Effector memory CD8-positive, alpha-beta T cell (primary cell): ENCODE data around the gene SYTL2.
"Not testable (repeated sequence)": the region's sequence is repeated elsewhere in the genome, so short reads cannot be mapped to it uniquely, and the experiment has no call there.

ENCODE experiments used
- ATAC-seq: fragments of 150-1000 bp; cut with Tn5 transposase; replicated peaks from 2 replicates; pipeline ENCODE4 v1.10.0; 2021; ENCODE audit warnings: mild to moderate bottlenecking, moderate library complexity
- DNase-seq, 3 experiments: peaks; one replicate each; pipeline ENCODE4 v3.0.0; 2021
- H3K27ac Mint-ChIP-seq, 2 donors: one replicate each; pipeline ENCODE4 v1.8.0; 2022; ENCODE audit warnings: mild to moderate bottlenecking in 2 of 2, mixed read lengths in 2 of 2, moderate library complexity in 2 of 2
- H3K27me3 Mint-ChIP-seq, 2 donors: one replicate each; pipeline ENCODE4 v1.8.0; 2022; ENCODE audit warnings: mixed read lengths in 2 of 2
- H3K36me3 Mint-ChIP-seq: one replicate; pipeline ENCODE4 v1.8.0; 2022; ENCODE audit warnings: mild to moderate bottlenecking, moderate library complexity, mixed read lengths; ENCODE audit not compliant: insufficient read depth
- H3K4me1 Mint-ChIP-seq, 2 donors: one replicate each; pipeline ENCODE4 v1.8.0; 2022; ENCODE audit warnings: low read depth in 2 of 2, mixed read lengths in 2 of 2
- H3K4me3 Mint-ChIP-seq, 2 donors: one replicate each; pipeline ENCODE4 v1.8.0; 2022; ENCODE audit warnings: mild to moderate bottlenecking in 2 of 2, mixed read lengths in 2 of 2, moderate library complexity in 2 of 2
- H3K9me3 Mint-ChIP-seq, 2 donors: one replicate each; pipeline ENCODE4 v1.8.0; 2022; ENCODE audit warnings: mixed read lengths in 2 of 2

Gene SYTL2

DNA sequence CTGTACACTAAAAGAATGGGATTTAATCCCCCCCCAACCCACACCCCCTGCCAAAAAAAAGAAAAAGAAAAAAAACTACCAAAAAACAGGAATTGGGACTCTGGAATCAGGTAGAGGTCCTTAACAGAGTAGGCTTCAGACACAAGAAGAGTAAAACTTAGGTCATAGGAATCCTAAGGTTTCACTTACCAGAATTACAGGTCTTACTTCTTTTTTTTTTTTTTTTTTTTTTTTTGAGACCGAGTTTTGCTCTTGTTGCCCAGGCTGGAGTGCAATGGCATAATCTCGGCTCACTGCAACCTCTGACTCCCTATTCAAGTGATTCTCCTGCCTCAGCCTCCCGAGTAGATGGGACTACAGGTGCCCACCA lies 33.4 kb downstream of the SYTL2 start:
- peaks cover 61 to 72% of the 10 kb centered on the region in 2 donors for H3K4me1 Mint-ChIP-seq
- peak overlapping the region; percentile 79 to 81 for H3K27ac Mint-ChIP-seq
- H3K36me3 Mint-ChIP-seq, ATAC-seq, H3K27me3 Mint-ChIP-seq, H3K4me3 Mint-ChIP-seq, DNase-seq, H3K9me3 Mint-ChIP-seq: not testable (repeated sequence)

DNA sequence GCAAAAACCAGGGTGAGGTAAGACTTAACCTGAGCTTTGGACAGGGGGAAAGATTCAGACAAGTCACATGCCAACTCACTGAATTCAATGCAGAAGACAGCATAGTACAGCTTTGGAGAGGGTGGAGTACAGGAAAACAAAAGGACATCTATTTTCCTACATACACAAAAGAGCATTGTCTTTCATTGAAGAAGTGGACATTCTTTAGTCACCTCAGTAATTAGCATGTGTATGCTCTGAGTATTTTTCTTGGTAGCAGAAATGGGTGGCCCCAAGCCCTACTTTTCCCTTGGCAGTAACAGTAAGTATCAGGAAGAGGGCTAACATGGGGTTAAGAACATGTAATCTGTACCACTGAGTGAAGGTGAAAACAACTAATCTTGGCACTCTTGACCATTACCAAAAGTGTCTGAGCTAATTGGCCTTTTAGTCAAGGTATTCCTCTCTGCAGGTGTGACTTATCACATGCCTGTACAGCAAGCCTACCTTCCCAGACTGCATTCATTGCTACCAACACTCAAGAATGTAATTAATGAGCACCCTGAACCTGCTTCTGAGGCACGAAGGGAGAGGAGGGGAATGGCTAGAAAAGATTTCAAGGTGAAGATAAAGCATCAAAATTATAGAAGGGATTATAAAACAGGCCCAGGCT lies 33.9 kb downstream of the SYTL2 start:
- Mint-ChIP-seq H3K36me3 (peaks cover 3% of the 10 kb centered on the region), H3K9me3 (no peaks in the 10 kb centered on the region), H3K27me3 (no peaks in the 10 kb centered on the region), H3K27ac (peak overlapping the region; percentile 79 to 81), H3K4me1 (peaks cover 60 to 69% of the 10 kb centered on the region in 2 donors), H3K4me3 (peak overlapping the region in 1 of 2 donors; percentile 1)
- DNase-seq (no peak), ATAC-seq (no peak)

DNA sequence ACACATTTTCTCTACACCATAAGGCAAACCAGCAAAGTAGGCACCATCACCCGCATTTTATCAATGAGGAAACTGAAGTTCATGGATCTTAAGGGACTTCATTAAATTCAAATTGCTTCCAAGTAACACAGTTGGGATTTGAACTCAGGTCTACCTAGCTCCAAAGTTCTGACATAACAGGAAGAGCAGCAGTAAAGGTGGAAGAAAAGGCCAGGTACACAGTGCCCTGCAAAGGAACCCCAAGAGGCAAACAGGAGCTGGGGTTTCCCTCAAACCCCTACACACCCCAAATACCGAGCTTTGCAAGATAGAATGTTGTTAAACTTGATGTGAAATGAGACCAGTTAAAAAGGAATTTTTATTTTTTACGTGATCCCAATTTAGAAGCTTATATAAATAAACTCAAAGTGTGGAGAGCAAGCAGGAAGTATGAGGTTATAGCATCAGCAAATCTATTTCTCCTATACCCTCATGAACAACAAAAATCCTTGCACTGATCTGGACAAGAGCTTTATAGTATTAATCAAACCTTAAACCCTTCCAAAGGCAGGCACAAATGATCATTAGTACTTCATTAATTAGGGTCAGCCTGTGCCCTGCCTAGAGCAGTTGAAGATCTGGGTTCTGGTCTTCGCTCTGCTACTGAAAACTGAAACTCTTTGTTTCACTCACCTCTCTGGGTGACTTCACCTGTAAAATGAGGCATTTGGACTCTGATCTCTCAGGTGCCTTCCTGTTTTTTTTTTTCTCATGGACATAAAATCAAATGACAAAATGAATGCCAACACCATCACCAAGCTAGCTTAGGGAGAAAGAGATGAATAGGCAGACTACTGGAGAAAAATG lies 36.5 kb downstream of the SYTL2 start:
- no peaks in the 10 kb centered on the region for H3K27me3 Mint-ChIP-seq
- H3K36me3 Mint-ChIP-seq: peaks cover 3% of the 10 kb centered on the region
- H3K27ac Mint-ChIP-seq: peak overlapping the region; percentile 70 to 81
- DNase-seq (no peak), ATAC-seq (peak; percentile 45)
- H3K4me1 Mint-ChIP-seq: peaks cover 48 to 56% of the 10 kb centered on the region in 2 donors
- H3K9me3 Mint-ChIP-seq: no peaks in the 10 kb centered on the region
- H3K4me3 Mint-ChIP-seq: peak overlapping the region; percentile 43 to 50

DNA sequence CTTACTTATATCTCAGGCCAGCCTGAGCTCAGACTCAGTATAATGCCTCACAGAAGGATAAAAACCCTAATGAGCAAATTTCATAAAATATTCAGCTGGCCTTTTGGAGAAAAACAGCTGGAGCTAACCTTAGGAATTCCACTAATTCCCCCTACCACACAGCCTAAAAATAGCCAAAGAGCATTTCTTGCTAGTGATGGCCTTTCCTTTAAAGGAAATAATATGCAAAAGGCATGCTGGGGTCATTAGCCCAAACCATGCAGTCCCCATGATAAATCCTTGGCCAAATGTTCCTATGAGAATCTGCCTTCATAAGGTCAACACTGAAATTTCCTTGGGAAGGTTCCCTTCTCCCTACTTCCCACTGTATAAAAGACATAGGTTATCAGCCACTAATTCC lies 38.2 kb downstream of the SYTL2 start:
- ATAC-seq: no peak
- no peak overlapping the region for H3K4me3 Mint-ChIP-seq
- H3K36me3 Mint-ChIP-seq: peaks cover under 1% of the 10 kb centered on the region
- no peaks in the 10 kb centered on the region for H3K27me3 Mint-ChIP-seq
- H3K27ac Mint-ChIP-seq: peak overlapping the region in 1 of 2 donors; percentile 81
- DNase-seq: no peak
- H3K9me3 Mint-ChIP-seq: no peaks in the 10 kb centered on the region
- H3K4me1 Mint-ChIP-seq: peaks cover 58 to 68% of the 10 kb centered on the region in 2 donors

DNA sequence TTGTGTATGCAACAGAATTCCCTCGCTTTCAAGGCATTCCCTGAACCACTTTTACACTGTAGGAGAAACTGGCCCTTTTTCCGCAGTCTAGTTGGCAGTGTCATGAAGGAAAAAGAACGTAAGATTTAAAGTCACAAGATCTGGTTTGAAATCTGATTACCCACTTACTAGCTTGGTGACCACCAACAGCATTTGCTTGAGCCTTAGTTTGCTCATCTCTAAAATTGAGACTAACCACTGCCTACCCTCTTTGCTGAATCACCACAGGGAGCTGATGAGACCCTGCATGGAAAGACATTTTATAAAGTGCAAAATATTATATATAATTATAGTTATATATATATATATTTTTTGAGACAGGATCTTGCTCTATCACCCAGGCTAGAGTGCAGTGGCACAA lies 39.4 kb downstream of the SYTL2 start:
- ATAC-seq (no peak), DNase-seq (no peak)
- Mint-ChIP-seq H3K27me3 (no peaks in the 10 kb centered on the region), H3K4me3 (no peak overlapping the region), H3K9me3 (no peaks in the 10 kb centered on the region), H3K36me3 (peaks cover 3% of the 10 kb centered on the region), H3K27ac (no peak overlapping the region), H3K4me1 (peaks cover 56 to 69% of the 10 kb centered on the region in 2 donors)

DNA sequence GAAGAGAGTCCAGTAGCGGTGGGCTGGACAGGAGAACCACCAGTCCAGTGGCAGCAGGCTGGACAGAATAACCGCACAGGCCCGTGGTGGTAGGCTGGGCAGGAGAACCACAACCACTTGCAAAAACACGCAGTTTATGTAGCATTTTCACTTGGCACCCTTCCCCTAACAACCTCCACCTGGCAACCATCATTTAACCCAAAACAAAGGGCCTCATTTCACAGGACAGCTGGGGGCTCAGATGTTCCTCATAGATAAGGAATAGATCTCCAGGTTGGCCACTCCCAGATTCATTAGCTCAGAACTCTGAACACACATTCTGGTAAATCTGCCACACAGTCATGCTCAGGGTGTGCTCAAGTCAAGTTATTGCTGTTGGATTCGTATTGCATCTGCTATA lies 41.2 kb downstream of the SYTL2 start:
- H3K4me1 Mint-ChIP-seq: peaks cover 51 to 65% of the 10 kb centered on the region in 2 donors
- DNase-seq (no peak), ATAC-seq (peak; percentile 51)
- H3K4me3 Mint-ChIP-seq: no peak overlapping the region
- no peaks in the 10 kb centered on the region for H3K9me3 Mint-ChIP-seq
- H3K36me3 Mint-ChIP-seq: peaks cover 3% of the 10 kb centered on the region
- H3K27ac Mint-ChIP-seq: peak overlapping the region; percentile 33 to 49
- no peaks in the 10 kb centered on the region for H3K27me3 Mint-ChIP-seq

DNA sequence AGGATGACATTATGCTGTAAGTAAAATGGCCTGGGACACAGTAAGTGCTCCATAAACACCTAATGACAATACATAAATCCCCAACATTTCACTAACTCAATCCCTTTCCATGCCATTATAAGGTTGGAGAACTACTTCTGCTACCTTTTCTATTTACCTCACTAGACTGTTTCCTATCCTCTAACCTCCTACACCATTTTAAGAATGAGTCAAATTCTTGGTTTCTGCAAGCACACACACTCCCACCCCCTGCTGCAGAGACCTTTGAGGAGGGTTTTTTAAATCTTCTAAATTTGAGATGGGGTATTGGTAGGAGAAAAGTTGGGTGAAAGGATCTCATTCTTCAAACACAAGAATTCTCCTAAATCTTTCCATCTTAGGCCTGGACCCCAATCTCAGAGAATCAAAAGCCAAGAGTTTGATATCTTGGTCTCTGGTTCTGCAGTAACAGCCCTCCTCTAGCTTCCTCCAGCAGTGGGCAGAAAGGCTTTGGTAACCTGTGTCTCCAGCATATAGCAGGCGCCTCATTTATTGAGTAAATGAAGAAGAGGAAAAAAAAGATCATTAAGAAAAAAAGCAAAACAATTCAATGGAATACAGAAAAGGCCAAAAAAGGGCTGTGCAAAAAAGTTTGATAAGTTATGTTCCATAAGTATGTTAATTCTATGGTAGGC lies 42.3 kb downstream of the SYTL2 start:
- H3K27ac Mint-ChIP-seq: peak overlapping the region; percentile 47 to 49

DNA sequence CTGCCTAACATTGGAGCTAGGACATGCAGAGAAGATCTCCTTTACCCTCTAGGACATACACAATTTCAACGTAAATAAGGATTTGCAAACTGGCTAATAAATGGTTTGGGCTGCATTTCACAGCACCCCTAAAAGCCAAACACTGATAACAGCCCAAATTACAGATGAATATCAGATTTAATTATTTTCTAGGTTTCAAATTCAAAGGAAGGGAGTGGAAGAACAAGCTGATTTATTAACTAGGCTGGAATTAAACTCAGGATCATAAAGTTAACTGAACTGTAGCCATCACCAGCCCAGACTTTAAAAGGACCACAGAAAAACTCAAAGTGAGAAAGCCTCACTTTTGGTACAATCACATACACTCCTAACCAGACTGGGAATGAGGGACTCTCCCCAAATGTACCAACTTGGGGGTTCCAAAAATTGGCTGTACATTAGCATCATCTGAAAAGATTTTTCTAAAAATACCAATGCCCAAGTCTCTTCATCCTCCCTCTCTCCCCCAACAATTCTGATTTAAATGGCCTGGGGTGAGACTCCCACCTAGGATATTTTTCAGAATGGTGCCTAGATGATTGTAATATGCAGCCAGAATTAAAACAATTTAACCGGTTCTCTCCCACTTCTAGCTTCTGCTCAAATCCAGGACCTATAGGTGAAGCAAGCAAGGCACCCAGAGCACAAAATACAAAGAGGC lies 43.5 kb downstream of the SYTL2 start:
- Mint-ChIP-seq H3K4me1 (peaks cover 56 to 71% of the 10 kb centered on the region in 2 donors), H3K27me3 (no peaks in the 10 kb centered on the region), H3K27ac (peak overlapping the region in 1 of 2 donors; percentile 9), H3K4me3 (no peak overlapping the region), H3K9me3 (no peaks in the 10 kb centered on the region), H3K36me3 (peaks cover 9% of the 10 kb centered on the region)
- no peak for ATAC-seq
- DNase-seq: no peak

More for the DNA sequence above, 42.3 kb downstream of the SYTL2 start:
- Mint-ChIP-seq H3K9me3 (no peaks in the 10 kb centered on the region), H3K4me1 (peaks cover 52 to 66% of the 10 kb centered on the region in 2 donors), H3K36me3 (peaks cover 3% of the 10 kb centered on the region), H3K4me3 (no peak overlapping the region), H3K27me3 (no peaks in the 10 kb centered on the region)
- ATAC-seq (no peak), DNase-seq (no peak)

DNA sequence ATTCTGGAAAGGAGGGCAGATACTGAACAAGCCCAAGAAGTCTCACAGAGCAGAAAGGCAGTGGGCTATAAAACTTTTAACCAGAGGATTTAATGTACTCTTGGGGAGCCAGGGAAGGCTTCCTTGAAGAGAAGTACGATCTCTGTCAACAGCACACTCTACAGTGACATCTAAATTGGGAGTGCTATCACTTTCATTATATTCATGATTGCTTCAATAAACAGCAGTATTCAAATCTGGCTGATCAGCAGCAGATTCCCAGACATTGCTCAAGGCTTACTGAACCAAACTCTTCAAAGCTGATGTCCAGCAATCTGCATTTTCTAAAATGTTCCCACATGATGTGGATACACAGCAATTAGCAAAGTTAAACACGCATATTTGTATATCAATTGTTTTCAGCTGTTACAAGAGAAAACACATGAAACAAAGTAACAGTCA lies 44.2 kb downstream of the SYTL2 start:
- H3K36me3 Mint-ChIP-seq: peaks cover 9% of the 10 kb centered on the region
- ATAC-seq (no peak), DNase-seq (no peak)
- H3K9me3 Mint-ChIP-seq: no peaks in the 10 kb centered on the region
- H3K4me3 Mint-ChIP-seq: no peak overlapping the region
- H3K27ac Mint-ChIP-seq: peak overlapping the region in 1 of 2 donors; percentile 9
- H3K4me1 Mint-ChIP-seq: peaks cover 61 to 76% of the 10 kb centered on the region in 2 donors
- no peaks in the 10 kb centered on the region for H3K27me3 Mint-ChIP-seq

DNA sequence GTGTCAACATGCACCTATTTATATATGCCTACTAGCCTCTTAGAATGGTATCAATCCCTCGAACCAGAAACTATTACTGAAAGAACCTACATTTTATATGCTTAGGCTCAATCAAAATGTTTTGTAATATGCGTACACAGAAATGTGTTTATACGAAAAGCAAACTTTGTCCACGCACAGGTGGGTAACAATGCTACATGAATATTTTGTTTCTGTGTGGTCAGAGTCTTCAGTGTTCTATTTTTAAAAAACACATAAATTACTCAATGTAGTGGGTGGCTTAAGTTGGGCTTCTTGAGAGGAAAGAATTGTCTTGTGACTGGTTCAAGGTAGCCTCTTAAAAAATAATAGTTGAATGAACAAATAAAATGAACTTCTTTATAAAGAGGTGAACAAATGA lies 46.1 kb downstream of the SYTL2 start:
- ATAC-seq (no peak), DNase-seq (no peak)
- Mint-ChIP-seq H3K36me3 (peaks cover 13% of the 10 kb centered on the region), H3K4me1 (peaks cover 65 to 82% of the 10 kb centered on the region in 2 donors), H3K4me3 (no peak overlapping the region), H3K27ac (peak overlapping the region in 1 of 2 donors; percentile 2), H3K27me3 (no peaks in the 10 kb centered on the region), H3K9me3 (no peaks in the 10 kb centered on the region)

DNA sequence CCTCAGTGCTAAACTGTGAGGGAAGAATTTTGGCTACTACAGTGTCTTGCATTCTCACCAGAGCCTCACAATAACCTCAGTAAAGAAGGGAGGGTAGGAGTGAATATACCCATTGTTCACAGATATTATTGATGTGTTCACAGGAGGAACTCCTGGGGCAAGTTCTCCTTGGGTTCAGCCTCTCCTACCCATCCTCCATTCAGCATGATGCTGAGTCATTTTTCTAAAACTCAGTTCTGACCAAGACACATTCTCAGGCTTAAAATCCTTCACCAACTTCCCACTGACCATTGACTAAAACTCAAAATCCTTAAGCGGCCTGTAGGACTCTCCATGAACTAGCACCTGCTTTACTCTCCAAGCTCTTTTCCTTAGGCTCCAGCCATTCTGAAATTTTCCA lies 48.7 kb downstream of the SYTL2 start:
- peaks cover 62 to 82% of the 10 kb centered on the region in 2 donors for H3K4me1 Mint-ChIP-seq
- ATAC-seq: no peak
- no peaks in the 10 kb centered on the region for H3K27me3 Mint-ChIP-seq
- no peak for DNase-seq
- H3K36me3 Mint-ChIP-seq: peaks cover 16% of the 10 kb centered on the region
- H3K9me3 Mint-ChIP-seq: no peaks in the 10 kb centered on the region
- H3K4me3 Mint-ChIP-seq: no peak overlapping the region
- peak overlapping the region; percentile 4 to 45 for H3K27ac Mint-ChIP-seq

DNA sequence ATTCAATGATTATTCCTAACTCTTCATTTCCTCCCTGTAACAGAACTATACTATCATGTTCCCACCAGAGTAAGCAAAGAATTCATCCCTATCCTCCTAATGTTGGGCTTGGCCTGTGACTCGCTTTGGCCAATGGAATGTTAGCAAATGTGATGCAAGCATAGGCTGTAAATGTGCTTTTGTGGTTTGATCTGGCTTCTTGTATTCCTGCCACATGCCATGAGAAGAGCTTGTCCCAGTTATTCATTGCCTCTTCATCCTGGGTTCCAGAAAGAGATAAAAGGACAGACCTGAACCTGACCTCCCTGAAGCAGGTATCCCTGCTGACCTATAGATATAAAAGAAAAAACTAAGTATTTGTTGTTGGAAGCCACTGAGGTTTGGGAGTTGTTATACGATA lies 51.0 kb downstream of the SYTL2 start:
- peaks cover 22% of the 10 kb centered on the region for H3K36me3 Mint-ChIP-seq
- no peaks in the 10 kb centered on the region for H3K27me3 Mint-ChIP-seq
- H3K27ac Mint-ChIP-seq: peak overlapping the region; percentile 82 to 88
- H3K4me3 Mint-ChIP-seq: peak overlapping the region; percentile 45 to 65
- H3K9me3 Mint-ChIP-seq: no peaks in the 10 kb centered on the region
- ATAC-seq (no peak), DNase-seq (no peak)
- peaks cover 73 to 82% of the 10 kb centered on the region in 2 donors for H3K4me1 Mint-ChIP-seq

DNA sequence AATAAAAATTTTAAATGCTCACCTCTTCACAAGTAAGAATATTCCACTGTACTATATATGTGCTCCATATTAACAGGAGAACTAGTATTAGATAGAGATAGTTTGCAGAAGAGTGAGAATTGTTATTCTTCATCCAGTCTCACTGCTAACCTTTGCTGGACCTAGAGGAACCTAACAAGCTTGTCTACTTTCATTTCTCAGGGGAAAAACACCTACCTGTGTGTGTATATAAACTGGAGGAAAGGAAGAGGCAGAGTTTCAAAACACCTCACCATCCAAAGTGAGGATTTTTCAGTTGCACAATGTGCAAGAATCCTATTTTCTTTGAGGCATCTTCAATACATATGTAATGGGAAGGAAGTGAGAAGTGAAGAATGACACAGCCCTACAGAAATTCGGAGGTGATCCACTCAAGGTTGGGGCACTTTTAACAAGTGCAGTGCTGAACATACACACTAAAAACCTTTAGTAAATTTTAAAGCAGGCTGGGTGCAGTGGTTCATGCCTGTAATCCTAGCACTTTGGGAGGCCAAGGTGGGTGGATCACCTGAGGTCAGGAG lies 52.4 kb downstream of the SYTL2 start:
- no peak for DNase-seq
- Mint-ChIP-seq H3K36me3 (peaks cover 22% of the 10 kb centered on the region), H3K4me1 (peaks cover 69 to 80% of the 10 kb centered on the region in 2 donors), H3K9me3 (no peaks in the 10 kb centered on the region), H3K27me3 (no peaks in the 10 kb centered on the region), H3K27ac (peak overlapping the region; percentile 82 to 90), H3K4me3 (peak overlapping the region; percentile 50 to 65)
- no peak for ATAC-seq
